Inferior parietal cortex (tissue), 1 donor: ENCODE data around the gene ATOH8.

Source experiments
- DNase-seq: peaks from one replicate; pipeline ENCODE4 v3.0.0-alpha.2; 2016; ENCODE audit errors: extremely low spot score

The ATOH8 gene

DNA sequence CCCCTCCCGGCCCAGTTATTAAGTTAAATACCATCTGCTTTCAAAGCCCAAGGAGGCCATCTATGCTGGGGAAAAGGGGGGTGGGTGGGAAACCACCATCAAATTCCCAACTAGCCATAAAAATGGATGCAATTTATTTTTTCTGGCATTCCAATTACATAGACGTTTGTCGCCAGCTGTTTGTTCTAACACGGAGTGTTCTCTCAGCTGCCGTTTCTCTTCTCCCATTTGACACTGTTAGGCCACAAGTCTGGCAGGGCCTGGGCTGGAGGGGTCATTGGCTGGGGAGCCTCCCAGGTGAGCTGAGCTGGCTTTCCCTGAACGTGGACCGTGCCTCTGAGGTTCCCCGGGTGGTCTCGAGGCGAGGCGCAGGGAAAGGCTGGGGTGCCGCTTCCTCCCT, 16.6 kb downstream of the ATOH8 start:
- no peak for DNase-seq

DNA sequence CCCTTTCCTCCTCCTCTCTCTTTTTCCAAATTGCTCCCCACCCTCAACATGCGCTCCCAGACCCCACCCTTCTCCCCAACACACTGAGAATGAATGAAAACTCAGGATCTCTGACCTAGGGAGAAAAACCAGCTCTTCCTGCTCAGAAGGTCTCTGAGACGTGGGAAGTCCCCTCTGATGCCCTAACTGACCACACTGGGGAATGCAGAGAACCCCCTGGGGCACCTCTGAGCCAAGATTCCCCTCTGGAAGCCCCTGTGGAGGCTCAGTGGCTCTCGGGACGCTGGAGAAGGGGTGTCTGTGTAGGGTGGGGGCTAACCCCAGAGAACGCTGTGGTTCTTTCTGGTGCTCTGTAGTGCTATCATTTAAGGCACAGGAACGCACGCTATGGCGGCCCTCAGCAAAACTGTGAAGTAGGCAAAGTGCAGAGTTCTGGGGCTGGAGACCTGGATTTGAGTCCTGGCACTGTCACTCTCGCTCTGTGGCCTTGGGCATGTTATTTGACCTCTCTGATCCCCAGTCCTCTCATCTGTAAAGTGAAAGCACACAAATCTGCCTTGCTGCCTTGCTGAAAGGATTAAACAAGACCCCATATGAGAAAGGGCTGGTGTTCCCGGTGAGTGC, 17.1 kb downstream of the ATOH8 start:
- DNase-seq: no peak

DNA sequence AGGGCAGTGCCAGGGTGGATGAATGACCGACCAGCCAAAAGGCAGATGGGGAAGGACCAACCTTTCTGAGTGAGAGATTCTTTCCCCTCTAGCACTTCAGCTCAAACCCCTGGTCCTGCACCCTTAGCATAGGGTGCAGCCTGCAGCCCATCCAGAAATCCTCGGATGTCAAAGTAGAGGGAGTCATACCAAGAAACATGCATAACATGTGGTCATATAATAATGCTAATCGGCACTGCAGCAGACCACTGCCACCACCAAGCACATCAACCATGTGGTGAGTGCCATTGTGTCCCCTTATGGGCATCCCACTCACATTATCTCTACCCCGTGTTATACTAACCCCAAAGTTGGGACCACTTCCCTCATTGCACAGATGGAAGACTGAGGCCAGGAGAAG, 17.7 kb downstream of the ATOH8 start:
- DNase-seq: no peak

DNA sequence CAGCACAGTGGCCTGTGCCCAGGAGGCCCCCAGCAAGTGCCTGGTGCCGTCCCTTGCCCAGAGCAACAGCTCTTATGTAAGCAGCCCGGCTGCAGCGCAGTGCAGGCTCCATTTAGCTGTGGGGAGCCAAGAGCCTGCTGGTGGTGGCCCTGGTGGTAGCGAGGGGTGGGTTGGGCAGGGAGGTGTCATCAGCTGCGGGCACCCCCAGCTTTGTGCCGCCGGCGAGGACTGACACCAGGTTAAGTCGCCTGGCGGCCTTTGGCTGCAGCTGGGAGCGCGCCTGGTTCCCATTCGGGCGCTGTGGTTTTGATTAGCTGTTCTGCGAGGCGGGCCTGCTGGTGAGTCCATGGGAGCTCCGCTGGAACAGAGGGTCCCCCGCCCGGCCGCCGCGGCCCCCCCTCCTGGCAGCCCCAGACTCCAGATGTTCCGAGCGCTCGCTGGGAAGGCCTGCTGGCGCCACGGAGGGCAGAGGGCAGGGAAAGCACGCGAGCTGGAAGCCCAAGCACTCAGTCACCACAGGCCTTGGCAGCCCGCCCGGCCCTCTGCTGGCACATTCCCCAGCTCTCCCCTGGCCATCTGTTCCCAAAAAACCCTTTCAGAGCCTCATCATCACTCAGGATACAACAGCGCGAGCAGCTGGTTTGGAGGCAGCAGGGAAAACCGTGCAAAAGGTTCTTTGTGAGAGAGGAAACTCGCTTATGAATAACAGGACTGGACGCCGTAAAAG, 18.4 kb downstream of the ATOH8 start:
- peak; percentile 96 for DNase-seq

DNA sequence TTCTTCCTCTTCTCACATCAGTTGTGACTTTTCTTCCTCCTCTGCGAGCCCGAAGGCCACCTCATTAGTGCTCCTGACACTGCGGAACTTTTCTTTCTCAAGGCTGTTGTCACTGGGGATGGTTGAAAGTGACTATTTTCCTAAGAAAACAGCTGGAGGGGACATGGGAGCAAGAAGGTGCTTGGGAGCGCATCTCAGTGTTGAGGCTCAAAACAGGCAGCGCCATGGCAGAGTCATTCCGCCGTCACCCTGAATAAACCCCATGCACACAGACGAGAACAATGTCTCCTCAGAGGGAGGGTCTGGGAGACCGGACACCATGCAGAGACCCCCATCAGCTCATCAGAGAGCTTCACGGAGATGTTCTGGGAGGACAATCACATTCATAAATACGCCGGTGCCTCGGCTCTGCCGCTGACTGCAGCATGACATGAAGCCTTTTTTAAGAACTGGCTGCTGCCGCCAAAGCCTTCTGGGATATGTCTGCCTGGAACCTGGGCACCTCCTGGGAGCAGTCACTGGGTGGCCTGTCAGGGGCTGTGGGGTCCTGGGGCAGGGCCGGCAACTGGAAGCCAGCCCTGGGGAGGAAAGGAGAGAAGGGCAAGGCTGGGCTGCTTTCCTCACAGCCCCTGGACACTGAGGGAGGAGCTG, 19.2 kb downstream of the ATOH8 start:
- no peak for DNase-seq

DNA sequence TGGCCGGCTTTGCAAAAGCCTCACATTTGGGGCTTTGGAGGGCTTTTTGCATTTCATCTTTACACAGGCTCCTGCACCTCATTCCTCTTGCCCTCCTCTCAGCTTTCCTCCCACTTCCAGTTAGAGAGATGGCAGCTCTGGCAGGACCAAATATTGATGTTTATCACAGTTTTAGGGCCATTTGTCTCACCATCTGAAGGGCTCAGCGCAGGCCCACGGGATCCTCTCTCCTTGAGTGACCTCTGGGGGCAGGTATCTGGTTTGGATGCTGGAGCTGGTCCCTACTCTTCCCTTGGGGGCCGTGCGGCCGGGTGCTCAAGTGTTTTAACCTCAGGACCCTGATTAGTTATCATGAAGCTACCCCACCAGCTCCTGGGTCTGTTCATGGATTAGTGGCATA, 19.9 kb downstream of the ATOH8 start:
- no peak for DNase-seq

DNA sequence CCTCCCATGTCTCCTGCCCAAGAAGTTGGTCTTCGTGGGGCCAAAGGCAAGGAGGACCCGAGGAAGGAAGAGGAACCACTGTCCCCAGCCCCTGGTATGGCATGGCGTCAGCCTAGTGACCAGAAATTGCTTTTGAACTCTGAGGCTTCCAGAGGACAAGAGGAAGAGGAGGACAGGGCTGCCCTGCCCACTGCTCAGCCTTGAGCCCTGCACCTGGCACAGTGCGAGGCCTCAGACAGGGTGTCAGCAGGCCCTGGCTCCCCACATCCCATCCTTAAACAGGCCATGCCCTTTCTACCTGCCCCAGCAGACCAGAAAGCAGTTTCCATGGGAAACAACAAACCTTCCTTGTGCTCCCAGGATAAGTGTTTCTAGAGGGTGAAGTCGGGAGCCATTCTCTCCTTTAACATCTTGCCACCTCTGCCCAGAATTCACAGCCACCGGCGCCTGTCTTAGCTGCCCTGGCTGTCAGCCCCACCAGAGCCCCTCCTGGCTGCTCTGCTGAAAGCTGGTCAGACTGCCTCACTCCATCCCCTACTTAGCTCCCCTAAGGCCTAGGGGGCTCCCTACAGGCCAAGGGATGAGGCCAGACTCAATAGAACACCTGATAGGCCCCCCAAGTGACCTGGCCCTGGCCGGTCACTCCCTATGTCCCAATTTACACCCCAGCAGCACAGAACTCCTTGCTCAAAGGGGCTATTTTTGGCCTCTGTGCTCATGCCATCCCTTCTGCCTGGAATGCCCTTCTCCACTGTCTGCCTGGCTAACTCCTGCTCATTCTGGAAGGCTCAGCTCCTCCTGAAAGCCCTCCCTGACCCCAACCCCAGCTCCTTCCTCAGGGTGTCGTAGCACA, 20.6 kb downstream of the ATOH8 start:
- DNase-seq: no peak

DNA sequence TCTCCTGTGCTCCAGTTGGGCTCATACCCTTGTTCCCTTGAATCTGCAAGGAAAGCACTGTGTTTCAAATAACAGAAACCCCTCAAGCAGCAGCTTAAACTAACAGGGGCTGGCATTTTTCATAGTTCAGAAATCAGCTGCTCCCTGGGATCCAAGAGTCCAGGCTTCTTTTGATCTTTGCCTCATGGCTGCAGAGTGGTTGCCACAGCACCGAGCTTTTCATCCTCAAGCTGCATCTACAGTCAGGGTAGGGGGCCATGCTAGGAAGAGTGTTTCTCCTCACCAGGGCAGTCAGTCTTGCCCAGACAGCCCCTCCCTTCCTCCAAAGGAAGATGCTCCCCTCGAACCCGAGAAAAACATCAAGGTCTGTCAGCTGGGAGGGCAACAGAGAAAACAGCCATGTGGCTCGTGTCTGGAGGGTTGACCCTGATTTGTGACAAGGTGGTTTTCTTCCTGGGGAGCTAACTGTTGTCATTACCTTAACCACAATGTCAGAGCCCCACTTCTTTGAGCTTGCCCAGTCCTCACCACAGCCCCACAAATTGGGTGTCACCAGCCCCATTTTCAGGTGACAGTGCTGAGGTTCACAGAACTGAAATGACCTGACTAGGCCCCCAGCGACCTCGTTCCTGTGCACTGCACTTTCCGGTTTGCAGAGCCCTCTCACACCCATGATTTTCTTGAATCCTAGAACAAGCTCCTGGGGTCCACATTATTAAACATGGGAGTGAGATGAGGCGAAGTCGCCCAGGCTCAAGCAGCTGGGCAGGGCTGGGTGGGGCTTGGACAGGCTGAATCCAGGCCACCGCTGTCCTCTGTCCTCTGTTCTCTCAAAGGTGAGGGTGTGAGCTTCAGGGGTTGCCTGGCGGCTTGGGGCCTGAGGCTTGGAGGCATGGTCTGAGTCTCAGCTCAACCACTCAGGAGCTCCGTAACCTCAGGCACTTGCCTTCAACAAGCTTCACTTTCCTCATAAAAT, 21.9 kb downstream of the ATOH8 start:
- DNase-seq: no peak

DNA sequence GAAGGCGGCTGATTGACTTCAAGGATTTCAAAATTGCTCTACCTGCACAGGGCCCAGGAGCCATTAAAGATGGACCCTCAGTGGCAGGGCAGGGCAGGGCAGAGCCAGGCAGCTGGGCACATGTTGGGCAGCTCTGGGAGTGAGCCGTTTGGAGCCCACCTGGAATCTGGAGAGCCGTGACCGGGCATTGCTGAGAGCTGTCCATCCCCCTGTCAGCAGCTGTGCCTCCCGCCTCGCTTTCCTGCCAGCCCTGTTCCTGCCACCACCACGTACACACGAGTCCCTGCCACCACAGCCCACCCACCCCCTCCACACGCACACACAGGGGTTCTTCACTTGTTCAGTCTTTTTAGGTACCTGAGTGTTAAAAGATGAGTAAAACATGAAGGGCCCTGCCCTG, 22.9 kb downstream of the ATOH8 start:
- DNase-seq: no peak

DNA sequence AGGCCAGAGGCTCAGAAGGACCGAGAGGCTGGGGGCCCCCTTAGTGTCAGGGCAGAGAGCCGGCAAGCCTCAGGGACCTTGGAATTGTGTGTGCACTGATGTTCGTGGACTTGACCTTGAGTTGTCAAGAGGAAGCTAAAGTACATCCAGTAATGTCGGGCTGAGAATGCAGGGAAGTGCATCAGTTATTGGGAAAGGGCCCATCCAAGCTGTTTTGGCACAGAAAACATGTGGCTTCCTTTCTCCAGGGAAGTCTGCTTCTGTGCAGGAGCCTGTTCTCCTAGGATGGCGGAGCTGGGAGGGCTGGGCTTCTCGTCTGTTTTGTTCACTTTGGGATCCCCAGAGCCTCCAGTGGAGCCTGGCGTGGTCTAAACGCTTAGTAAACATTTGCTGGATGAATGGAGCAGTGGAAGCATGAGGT, 23.7 kb downstream of the ATOH8 start:
- DNase-seq: no peak

DNA sequence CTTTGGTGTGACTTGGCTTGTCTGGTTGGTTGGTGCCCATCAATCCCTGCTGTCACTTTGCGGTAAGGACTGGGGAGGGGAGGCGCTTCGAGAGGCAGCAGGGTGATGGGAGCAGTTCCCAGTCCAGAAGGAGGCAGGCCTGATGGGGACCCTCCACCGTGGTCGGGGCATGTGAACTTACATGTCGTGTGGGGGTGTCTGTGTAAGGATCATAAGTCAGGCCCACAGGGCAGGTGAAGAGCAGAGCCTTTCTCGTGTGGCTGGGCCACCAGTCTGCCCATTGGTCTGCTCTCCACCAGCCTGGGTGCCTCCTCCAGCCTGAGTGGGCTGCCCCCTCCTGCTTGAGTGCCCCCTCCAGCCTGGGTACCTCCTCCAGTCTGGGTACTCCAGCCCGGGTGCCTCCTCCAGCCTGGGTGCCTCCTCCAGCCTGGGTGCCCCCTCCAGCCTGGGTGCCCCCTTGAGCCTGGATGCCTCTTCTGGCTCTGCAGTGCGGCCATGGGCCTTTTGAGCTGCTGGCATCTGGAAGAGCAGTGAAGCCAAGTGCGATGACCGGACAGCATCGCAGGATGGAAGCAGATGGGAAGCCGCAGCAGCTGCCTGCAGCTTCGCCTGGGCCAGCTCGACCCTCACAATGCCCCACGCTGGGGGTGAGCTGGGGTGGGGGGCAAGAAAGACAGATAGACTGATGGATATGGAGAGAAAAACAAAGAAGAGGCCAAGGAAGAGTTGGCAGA, 25.0 kb downstream of the ATOH8 start:
- no peak for DNase-seq

DNA sequence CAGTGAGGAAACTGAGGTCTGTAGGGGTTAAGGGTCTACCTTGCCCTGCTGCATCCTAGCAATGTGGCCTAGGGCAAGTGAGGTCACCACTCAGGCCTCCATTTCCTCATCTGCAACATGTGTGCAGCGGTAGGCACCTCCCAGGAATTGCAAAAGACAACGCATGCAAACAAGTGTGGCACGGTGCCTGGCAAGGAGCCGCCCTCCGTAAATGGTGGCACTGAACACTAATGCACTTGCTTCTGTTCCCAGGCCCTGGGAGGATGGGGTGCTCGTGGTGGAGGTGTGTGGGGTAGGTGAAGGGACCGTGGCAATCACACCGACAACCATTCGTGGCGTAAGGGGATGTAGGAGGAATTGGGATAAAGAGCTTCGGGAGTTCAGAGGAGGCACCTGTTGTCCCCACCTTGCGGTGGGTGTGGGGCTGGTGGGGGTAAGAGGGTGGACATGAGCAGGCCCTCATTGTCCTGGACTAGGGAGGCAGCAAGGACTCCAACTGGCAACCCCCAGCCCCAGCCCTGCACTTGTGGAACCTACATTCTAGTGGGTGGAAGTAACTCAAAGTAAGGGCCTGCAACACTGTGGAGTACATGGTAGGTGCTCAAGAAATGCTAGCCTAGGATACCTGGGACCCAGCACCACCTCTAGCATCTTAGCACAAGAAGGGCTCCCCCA, 26.0 kb downstream of the ATOH8 start:
- no peak for DNase-seq

DNA sequence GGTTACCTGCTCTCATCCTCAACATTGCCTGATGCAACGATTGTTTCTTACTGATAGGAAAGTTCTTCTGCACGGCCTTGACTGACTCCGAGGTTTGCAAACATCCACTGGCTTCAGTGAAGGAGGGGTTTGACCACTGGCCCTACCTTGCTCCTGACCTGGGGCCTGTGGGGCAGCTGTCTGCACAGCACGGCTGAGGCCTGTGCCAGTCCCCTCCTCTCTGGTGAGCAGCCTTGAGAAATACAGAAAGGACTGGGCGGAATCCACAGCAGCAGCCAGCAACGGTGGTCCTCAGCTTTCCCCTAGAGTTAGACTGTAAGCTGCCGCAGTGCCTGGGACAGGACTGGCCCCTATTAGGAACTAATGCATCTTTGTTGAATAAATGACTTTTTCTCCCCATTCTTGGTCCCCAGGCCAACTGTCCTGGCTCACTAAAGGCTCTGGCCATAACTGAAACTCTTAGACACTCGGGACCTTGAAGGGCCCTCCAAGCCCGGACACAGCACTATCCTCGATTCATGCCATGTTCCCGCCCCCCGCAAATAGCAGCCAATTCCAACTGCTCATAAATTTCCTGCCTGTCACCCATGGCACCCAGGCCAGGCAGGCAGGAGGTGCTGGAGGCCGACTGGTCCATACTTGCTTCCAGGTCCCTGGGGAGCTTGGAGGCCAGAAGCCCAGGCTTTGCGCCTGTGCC, 26.7 kb downstream of the ATOH8 start:
- DNase-seq: no peak

DNA sequence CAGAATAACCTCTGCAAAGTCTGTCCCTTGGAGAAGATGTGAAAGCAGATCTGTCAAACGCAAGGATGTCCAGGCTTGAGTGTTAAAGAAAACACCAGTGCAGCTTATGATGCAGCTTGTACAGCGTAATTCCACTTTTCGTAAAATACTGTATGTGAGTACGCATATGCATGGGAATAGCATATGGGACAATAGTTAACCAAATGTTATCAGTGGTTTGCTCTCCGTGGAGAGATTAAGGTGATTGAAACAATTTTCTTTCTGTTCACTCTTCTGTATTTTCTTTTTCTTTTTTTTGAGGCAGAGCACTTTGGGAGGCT, 27.2 kb downstream of the ATOH8 start:
- DNase-seq: no peak

DNA sequence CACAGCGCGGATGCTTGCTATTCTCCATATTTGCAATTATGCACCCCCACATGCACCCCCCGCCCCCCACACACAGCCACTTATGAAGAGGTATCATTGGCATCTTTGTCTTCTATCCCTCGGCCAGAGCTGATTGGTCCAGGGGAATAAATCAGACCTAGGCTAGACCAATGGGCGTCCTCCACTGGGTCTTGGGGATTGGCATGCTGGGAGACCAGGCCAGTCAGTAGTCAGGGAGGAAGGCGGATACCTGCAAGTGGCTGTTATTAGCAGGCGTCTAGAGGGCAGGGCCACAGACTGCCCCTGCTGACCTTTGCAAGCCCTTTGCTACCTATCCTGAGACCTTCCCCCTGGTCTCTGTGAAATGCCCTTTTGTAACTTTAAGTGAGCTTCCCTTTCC, 30.0 kb downstream of the ATOH8 start:
- DNase-seq: no peak

DNA sequence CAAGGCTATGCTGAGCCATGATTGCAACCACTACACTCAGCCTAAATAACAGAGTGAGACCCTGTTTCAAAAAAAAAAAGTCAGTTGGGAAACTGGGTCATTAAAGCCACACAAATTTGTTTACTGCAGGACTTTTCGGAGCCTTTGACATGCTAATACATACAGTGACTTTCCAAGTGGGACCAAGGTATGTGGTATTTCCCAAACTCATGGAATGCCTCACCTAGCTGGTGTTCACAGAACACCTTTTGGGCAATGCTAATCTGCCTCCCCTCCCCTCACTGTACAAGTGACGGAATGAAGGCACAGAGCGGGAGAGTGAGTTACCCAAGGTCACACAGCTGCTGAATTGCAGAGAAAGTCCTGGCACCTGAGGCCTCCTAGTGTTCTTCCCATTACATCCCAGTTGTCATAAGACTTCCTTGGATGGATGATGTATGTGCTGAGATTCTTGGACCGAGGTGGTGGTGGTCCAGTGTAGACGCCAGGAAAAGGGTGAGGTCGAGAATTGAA, 30.7 kb downstream of the ATOH8 start:
- no peak for DNase-seq

DNA sequence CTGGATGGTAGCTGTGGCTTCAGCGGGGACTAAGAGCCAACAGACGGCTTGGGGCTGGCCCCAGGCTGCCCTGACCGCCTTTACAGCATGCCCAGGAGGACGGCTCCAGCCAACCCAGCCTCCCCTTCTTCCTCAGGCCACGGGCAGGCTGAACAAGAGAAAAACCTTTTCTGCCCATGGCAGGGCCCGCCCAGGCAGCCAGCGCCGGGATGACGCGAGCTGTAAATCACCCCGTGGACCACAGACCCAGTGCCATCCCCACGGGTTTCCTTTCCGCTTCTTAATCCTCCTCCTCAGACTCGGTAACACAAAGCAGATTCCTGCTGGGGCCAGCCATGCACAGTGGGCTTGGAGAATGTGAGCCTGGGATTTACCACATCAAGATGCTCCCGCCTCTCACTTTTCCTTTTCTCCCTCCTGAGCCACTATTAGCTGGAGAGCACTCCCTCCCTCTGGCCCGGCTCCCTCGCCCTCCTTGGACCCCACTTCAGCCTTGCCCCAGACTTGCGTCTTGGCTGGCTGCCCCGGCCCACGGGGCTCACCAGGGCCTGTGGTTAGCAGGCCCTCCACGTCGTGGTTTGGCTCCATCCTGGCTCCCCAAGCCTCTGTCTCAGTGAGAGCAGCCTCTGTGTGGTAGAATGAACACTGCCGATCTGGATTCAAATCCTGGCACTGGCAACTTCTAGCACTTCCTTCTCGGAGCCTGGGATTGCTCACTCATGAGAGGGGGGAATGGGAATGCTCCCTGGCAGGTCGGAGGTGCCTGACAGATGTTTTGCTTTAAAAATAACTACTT, 31.4 kb downstream of the ATOH8 start:
- DNase-seq: no peak

DNA sequence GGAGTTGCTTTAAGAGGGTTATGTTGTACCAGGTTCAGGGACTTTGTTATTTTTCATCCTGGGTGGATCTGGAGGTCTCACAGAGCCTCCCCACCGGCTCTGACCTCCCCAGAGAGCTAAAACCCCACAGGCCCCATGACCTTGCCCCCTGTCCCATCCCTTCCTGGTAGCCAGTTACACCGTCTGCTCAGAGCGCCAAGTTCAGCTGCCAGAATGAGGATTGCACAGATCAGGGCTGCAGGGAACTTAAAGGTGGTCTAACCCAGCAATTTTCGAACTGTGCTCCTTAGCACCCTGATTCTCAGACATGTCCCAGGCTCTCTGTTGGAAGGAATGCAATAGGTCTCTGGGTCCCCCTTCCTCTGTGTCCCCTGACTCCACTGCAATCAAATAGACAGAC, 32.1 kb downstream of the ATOH8 start:
- no peak for DNase-seq
